ENCODE measurements around the gene RAPGEF2.

DNA sequence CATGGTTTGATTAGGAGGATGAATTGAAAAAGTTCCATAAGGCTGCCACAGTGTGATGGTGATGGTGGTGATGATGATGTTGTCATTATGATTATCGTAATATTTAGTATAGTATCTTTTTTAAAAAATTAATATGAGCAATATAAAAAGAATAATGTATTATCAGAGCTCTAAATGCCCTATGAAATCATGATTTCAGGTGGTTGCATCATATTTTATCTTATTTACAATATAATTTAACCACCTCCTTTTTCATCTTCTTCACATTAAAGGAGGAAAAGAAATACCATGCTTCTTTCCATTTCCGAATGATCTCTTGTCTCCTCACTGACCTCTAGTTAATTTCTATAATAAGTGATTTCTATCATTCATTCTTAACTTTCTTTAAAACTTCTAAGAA, 225.9 kb downstream of the RAPGEF2 start:
- TF ChIP-seq ZNF768 (tag by site-specific recombination; IDR thresholded peaks at IDR 0.05) (no peak), ZNF530 (tag by site-specific recombination; IDR thresholded peaks at IDR 0.05; ENCODE audit: low read depth) (no peak), KLF10 (tag by site-specific recombination; IDR thresholded peaks at IDR 0.05) (no peak), KLF1 (tag by site-specific recombination; IDR thresholded peaks at IDR 0.05) (no peak)
- TF ChIP-seq, protein P1, sequence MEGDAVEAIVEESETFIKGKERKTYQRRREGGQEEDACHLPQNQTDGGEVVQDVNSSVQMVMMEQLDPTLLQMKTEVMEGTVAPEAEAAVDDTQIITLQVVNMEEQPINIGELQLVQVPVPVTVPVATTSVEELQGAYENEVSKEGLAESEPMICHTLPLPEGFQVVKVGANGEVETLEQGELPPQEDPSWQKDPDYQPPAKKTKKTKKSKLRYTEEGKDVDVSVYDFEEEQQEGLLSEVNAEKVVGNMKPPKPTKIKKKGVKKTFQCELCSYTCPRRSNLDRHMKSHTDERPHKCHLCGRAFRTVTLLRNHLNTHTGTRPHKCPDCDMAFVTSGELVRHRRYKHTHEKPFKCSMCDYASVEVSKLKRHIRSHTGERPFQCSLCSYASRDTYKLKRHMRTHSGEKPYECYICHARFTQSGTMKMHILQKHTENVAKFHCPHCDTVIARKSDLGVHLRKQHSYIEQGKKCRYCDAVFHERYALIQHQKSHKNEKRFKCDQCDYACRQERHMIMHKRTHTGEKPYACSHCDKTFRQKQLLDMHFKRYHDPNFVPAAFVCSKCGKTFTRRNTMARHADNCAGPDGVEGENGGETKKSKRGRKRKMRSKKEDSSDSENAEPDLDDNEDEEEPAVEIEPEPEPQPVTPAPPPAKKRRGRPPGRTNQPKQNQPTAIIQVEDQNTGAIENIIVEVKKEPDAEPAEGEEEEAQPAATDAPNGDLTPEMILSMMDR (tag by site-specific recombination; IDR thresholded peaks at IDR 0.05), result no peak
- TF ChIP-seq, protein P2, sequence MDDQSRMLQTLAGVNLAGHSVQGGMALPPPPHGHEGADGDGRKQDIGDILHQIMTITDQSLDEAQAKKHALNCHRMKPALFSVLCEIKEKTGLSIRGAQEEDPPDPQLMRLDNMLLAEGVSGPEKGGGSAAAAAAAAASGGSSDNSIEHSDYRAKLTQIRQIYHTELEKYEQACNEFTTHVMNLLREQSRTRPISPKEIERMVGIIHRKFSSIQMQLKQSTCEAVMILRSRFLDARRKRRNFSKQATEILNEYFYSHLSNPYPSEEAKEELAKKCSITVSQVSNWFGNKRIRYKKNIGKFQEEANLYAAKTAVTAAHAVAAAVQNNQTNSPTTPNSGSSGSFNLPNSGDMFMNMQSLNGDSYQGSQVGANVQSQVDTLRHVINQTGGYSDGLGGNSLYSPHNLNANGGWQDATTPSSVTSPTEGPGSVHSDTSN (CRISPR knock-in tag; IDR thresholded peaks at IDR 0.05), result no peak
- TF ChIP-seq, protein P3, sequence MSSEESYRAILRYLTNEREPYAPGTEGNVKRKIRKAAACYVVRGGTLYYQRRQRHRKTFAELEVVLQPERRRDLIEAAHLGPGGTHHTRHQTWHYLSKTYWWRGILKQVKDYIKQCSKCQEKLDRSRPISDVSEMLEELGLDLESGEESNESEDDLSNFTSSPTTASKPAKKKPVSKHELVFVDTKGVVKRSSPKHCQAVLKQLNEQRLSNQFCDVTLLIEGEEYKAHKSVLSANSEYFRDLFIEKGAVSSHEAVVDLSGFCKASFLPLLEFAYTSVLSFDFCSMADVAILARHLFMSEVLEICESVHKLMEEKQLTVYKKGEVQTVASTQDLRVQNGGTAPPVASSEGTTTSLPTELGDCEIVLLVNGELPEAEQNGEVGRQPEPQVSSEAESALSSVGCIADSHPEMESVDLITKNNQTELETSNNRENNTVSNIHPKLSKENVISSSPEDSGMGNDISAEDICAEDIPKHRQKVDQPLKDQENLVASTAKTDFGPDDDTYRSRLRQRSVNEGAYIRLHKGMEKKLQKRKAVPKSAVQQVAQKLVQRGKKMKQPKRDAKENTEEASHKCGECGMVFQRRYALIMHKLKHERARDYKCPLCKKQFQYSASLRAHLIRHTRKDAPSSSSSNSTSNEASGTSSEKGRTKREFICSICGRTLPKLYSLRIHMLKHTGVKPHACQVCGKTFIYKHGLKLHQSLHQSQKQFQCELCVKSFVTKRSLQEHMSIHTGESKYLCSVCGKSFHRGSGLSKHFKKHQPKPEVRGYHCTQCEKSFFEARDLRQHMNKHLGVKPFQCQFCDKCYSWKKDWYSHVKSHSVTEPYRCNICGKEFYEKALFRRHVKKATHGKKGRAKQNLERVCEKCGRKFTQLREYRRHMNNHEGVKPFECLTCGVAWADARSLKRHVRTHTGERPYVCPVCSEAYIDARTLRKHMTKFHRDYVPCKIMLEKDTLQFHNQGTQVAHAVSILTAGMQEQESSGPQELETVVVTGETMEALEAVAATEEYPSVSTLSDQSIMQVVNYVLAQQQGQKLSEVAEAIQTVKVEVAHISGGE (tag by site-specific recombination; conservative IDR thresholded peaks at IDR 0.05; ENCODE audit: low read depth), result no peak
- TF ChIP-seq, protein P4, sequence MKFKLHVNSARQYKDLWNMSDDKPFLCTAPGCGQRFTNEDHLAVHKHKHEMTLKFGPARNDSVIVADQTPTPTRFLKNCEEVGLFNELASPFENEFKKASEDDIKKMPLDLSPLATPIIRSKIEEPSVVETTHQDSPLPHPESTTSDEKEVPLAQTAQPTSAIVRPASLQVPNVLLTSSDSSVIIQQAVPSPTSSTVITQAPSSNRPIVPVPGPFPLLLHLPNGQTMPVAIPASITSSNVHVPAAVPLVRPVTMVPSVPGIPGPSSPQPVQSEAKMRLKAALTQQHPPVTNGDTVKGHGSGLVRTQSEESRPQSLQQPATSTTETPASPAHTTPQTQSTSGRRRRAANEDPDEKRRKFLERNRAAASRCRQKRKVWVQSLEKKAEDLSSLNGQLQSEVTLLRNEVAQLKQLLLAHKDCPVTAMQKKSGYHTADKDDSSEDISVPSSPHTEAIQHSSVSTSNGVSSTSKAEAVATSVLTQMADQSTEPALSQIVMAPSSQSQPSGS (tag by site-specific recombination; IDR thresholded peaks at IDR 0.05; ENCODE audit: low read depth), result no peak

Data from HEK293 (cell line).